ENCODE data around the gene UBQLN2. TPM values are rescaled to one million over a fixed set of nuclear protein-coding genes. Genes with fewer than 3 reads are reported as not detected.
"Not testable (repeated sequence)": the region's sequence is repeated elsewhere in the genome, so short reads cannot be mapped to it uniquely, and the experiment has no call there.

Gene UBQLN2
- total and polyA plus RNA-seq, 3 donors from 2014 or later, result 11.5 to 17.3 (median 12.8) TPM

DNA sequence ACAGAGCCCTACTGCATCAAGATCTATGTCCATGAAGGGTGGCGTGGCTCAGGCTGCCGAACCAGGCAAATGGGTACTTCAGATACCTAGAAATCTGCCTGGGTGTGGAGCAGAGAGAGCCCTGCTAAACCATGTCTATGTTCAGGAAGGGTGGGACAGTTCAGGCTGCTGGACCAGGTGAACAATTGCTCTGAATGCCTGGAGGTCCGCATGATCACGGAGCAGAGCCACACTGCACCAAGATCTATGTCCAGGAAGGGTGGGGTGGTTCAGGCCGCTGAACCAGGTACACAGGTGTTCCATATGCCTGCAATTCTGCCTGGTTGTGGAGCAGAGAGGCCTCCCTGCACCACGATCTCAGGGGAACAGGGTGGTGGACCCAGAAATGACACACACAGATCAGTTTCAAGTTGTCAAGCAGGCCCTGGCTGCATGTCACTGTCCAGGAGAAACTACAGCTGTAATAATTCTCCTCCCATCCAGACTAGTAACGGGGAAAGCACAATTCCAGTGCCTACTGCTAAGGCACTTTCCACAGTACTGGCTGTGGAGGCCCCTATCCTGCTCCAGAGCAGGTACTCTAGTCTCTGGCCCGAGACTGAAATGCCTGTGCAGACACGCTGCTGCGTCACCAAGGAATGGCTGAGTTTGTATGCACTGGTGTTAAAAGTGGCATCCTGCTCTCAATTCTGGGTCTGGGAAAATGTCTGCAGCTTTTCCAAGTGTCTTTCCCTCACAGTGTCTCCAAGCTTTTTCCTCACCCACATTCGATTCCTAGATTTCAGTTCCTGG lies 25.2 kb downstream of the UBQLN2 start:
- intact Hi-C loops (cut with DNase I; ENCODE audit: low total_unique reads), result no loop called here
- WGBS, 2 donors, result 72 to 87% methylated on average over 6 to 10 of the region's 11 CpGs

GRCh38 chrX:56591830-56592229 lies 28.4 kb downstream of the UBQLN2 start:
- H3K4me1 ChIP-seq; H3K27me3 ChIP-seq; intact Hi-C loops (cut with DNase I; ENCODE audit: low total_unique reads); H3K27ac ChIP-seq; H3K36me3 ChIP-seq (ENCODE audit: low read depth, missing control alignments); H3K4me3 ChIP-seq; DNase-seq; H3K9me3 ChIP-seq: not testable (repeated sequence)
- WGBS, 2 donors, result 95 to 97% methylated on average over 2 of the region's 2 CpGs

More for the DNA sequence above, 25.2 kb downstream of the UBQLN2 start:
- DNase-seq, result no peak
- Histone ChIP-seq H3K9me3 (no peaks in the 10 kb centered on the region), H3K27me3 (no peaks in the 10 kb centered on the region), H3K36me3 (ENCODE audit: low read depth, missing control alignments) (no peaks in the 10 kb centered on the region), H3K4me3 (no peak overlapping the region), H3K4me1 (no peaks in the 10 kb centered on the region), H3K27ac (no peak overlapping the region)
- no peak for TF ChIP-seq POLR2A (IDR thresholded peaks at IDR 0.05)
- TF ChIP-seq, protein P1, sequence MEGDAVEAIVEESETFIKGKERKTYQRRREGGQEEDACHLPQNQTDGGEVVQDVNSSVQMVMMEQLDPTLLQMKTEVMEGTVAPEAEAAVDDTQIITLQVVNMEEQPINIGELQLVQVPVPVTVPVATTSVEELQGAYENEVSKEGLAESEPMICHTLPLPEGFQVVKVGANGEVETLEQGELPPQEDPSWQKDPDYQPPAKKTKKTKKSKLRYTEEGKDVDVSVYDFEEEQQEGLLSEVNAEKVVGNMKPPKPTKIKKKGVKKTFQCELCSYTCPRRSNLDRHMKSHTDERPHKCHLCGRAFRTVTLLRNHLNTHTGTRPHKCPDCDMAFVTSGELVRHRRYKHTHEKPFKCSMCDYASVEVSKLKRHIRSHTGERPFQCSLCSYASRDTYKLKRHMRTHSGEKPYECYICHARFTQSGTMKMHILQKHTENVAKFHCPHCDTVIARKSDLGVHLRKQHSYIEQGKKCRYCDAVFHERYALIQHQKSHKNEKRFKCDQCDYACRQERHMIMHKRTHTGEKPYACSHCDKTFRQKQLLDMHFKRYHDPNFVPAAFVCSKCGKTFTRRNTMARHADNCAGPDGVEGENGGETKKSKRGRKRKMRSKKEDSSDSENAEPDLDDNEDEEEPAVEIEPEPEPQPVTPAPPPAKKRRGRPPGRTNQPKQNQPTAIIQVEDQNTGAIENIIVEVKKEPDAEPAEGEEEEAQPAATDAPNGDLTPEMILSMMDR (IDR thresholded peaks at IDR 0.05), result no peak

- intact Hi-C loops (cut with DNase I; ENCODE audit: low total_unique reads), result no loop called here
- 67 to 69% methylated on average over 2 of the region's 2 CpGs for WGBS, 2 donors
- Histone ChIP-seq H3K27ac (no peak overlapping the region), H3K27me3 (no peaks in the 10 kb centered on the region), H3K9me3 (no peaks in the 10 kb centered on the region), H3K36me3 (ENCODE audit: low read depth, missing control alignments) (no peaks in the 10 kb centered on the region), H3K4me3 (no peak overlapping the region), H3K4me1 (no peaks in the 10 kb centered on the region)
- TF ChIP-seq, protein P1 (IDR thresholded peaks at IDR 0.05), result no peak
- DNase-seq, result no peak
Measured at GRCh38 chrX:56600141-56600540, 36.7 kb downstream of the UBQLN2 start.

- no peak for DNase-seq
- Histone ChIP-seq H3K9me3 (no peaks in the 10 kb centered on the region), H3K4me3 (no peak overlapping the region), H3K27ac (no peak overlapping the region), H3K36me3 (ENCODE audit: low read depth, missing control alignments) (no peaks in the 10 kb centered on the region), H3K27me3 (no peaks in the 10 kb centered on the region), H3K4me1 (no peaks in the 10 kb centered on the region)
- TF ChIP-seq, protein P1 (IDR thresholded peaks at IDR 0.05), result no peak
- TF ChIP-seq POLR2A (IDR thresholded peaks at IDR 0.05), result no peak
- intact Hi-C loops (cut with DNase I; ENCODE audit: low total_unique reads), result no loop called here
- WGBS, 2 donors, result 68 to 82% methylated on average over 3 of the region's 3 CpGs
Measured at GRCh38 chrX:56600987-56601386, 37.6 kb downstream of the UBQLN2 start.

DNA sequence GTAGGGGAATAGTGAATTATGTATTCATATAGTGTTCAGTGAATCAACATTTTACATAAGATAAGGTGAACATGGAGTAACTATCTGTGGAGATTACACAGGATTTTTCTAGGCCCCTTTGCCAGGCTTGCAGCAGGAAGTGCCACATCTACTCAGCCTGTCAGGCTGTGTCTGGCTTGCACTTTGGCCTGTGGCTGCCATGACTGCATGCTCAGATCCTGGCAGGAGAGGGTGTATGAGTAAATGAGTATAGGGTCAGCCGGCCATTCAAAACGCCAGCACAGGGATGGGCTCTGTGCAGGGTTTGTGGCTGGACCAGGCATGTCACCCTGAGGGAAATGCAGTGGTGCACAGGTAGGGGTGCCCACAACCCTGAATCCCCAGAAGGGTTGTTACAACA lies 51.9 kb downstream of the UBQLN2 start:
- intact Hi-C loops (cut with DNase I; ENCODE audit: low total_unique reads), result no loop called here
- WGBS, 2 donors, result 79% methylated on average over 2 of the region's 2 CpGs; no CpG with 5 or more reads in 1 of the 2 donors

More for the DNA sequence above, 51.9 kb downstream of the UBQLN2 start:
- no peak for TF ChIP-seq POLR2A (IDR thresholded peaks at IDR 0.05)
- TF ChIP-seq, protein P1 (IDR thresholded peaks at IDR 0.05), result no peak
- no peaks in the 10 kb centered on the region for H3K27me3 ChIP-seq
- H3K4me1 ChIP-seq, result no peaks in the 10 kb centered on the region
- no peaks in the 10 kb centered on the region for H3K9me3 ChIP-seq
- DNase-seq, result no peak
- H3K36me3 ChIP-seq (ENCODE audit: low read depth, missing control alignments), result no peaks in the 10 kb centered on the region
- no peak overlapping the region for H3K4me3 ChIP-seq
- no peak overlapping the region for H3K27ac ChIP-seq

Other genes starting within 250 kb of the UBQLN2 start
- gene NBDY, start 165.6 kb downstream of the UBQLN2 start, total RNA-seq, result 10 to 100 TPM; 30.9 to 33.1 TPM
- 26.1 TPM for gene NBDY, start 165.6 kb downstream of the UBQLN2 start, polyA plus RNA-seq (ENCODE audit: insufficient read depth, low read depth, low replicate concordance)